Memory B cell (primary cell): ENCODE results near the gene RUNDC1.
A peak's percentile ranks its signal among the peaks of the same experiment; 100 is the strongest.
"Not testable (repeated sequence)": the region's sequence is repeated elsewhere in the genome, so short reads cannot be mapped to it uniquely, and the experiment has no call there.

Source experiments
- ATAC-seq: fragments of 150-1000 bp; cut with Tn5 transposase; 2 replicates; pipeline ENCODE4 v1.10.0; 2021; ENCODE audit warnings: low read depth, mild to moderate bottlenecking, moderate library complexity
- DNase-seq, 2 donors: peaks; one replicate each; pipeline ENCODE4 v3.0.0; 2022; ENCODE audit warnings: low spot score in 2 of 2
- H3K27ac Mint-ChIP-seq: one replicate; pipeline ENCODE4 v1.8.0; 2022; ENCODE audit warnings: mild to moderate bottlenecking, moderate library complexity, mixed read lengths
- H3K27me3 Mint-ChIP-seq: one replicate; pipeline ENCODE4 v1.8.0; 2022; ENCODE audit warnings: mixed read lengths
- H3K36me3 Mint-ChIP-seq: one replicate; pipeline ENCODE4 v1.8.0; 2022; ENCODE audit warnings: mild to moderate bottlenecking, mixed read lengths
- H3K4me1 Mint-ChIP-seq: one replicate; pipeline ENCODE4 v1.8.0; 2022; ENCODE audit warnings: mixed read lengths
- H3K4me3 Mint-ChIP-seq: one replicate; pipeline ENCODE4 v1.8.0; 2022; ENCODE audit warnings: mild to moderate bottlenecking, moderate library complexity, mixed read lengths
- H3K9me3 Mint-ChIP-seq: one replicate; pipeline ENCODE4 v1.8.0; 2022; ENCODE audit warnings: mixed read lengths

Gene RUNDC1

DNA sequence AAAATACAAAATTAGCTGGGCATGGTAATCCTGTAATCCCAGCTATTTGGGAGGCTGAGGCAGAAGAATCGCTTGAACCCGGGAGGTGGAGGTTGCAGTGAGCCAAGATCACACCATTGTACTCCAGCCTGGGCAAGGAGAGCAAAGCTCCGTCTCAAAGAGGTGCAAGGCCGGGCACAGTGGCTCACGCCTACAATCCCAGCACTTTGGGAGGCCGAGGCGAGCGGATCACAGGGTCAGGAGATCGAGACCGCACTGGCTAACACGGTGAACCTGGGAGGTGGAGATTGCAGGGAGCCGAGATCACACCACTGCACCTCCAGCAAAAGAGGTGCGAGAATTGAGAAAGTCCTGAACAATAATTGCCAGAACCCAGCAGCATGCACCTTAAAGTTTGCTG lies 20.5 kb downstream of the RUNDC1 start:
- H3K4me3 Mint-ChIP-seq, DNase-seq, ATAC-seq, H3K9me3 Mint-ChIP-seq, H3K27me3 Mint-ChIP-seq: not testable (repeated sequence)
- H3K27ac Mint-ChIP-seq: peak overlapping the region; percentile 50
- peaks cover 16% of the 10 kb centered on the region for H3K4me1 Mint-ChIP-seq
- peaks cover 14% of the 10 kb centered on the region for H3K36me3 Mint-ChIP-seq

DNA sequence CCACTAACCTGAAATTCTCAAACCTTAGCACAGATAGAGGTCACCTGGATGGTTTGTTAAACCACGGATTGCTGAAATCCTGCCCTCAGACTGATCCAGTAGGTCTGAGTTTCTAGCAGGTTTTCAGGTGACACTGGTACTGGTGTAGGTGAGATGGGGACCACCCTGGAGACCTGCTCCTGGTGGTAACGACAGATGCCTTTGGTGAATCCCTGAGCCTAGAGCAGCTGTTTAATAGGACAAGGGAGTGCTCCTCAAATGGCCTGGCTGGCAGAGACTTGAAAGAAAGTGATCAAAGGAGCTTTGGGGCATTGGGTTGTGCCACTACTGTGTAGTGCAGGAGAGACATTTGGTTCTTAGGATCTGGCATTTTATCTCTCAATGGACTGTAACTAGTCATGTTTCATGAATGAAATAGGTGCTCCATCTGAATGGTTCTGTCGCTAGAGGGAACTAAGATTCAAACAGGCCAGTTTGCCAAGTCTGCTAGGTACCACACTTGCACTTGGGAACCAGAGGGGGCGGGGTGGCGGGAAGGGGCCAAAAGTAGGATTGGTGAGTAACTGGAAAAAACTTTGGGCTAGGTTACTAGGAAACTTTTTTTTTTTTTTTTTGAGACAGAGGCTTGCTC lies 23.3 kb downstream of the RUNDC1 start:
- Mint-ChIP-seq H3K9me3 (no peaks in the 10 kb centered on the region), H3K27ac (no peak overlapping the region), H3K4me3 (no peak overlapping the region), H3K4me1 (peaks cover 13% of the 10 kb centered on the region), H3K27me3 (no peaks in the 10 kb centered on the region), H3K36me3 (peaks cover 14% of the 10 kb centered on the region)
- ATAC-seq (no peak), DNase-seq (no peak)

DNA sequence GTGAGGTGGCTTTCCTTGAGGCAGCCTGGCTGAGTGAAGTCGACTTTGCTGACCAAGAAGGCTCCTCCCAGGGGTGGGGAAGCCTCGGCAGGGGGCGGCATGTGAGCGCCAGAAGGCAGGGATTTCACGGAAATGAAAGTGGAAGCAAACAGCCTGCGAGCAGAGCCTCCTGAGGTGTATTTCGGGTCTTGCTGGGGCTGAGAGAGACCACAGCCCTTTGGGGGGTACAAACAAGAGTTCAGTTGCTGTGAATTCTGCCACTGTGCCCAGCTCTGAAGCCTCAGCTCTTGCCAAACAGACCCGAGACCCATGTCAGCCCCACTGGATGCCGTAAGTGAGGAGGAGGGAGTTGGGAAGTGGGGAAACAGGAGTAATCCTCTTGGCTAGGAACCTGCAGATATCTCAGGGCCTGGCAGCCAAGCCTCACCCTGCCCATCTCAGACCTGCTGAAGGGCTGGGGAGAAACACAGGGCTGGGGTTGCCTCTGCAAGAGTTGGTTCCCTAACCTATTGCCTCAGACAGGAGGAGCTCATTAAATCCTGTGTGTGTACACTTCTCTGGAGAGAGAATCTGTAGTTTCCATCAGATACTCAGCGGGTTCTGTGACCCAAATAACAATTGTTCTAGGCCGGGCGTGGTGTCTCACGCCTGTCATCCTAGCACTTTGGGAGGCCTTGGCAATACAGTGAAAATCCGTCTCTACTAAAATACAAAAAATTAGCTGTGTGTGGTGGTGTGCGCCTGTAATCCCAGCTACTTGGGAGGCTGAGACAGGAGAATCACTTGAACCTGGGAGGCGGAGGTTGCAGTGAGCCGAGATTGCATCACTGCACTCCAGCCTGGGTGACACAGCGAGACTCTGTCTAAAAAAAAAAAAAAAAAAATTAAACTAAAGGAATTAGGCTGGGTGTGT lies 26.5 kb downstream of the RUNDC1 start, which contains the start of gene IFI35:
Gene IFI35, plus strand, starts transcription at position 146 of the 913 bp plus-strand sequence. Its CDS starts 164 bp downstream, at position 310.
- peak; percentile 100 for ATAC-seq
- Mint-ChIP-seq H3K36me3 (peaks cover 6% of the 10 kb centered on the region), H3K27me3 (no peaks in the 10 kb centered on the region), H3K4me1 (peaks cover 7% of the 10 kb centered on the region), H3K27ac (peak within 1 kb of the TSS; percentile 92), H3K4me3 (peak within 1 kb of the TSS; percentile 99), H3K9me3 (no peaks in the 10 kb centered on the region)
- peak; percentile 72 to 83 for DNase-seq

DNA sequence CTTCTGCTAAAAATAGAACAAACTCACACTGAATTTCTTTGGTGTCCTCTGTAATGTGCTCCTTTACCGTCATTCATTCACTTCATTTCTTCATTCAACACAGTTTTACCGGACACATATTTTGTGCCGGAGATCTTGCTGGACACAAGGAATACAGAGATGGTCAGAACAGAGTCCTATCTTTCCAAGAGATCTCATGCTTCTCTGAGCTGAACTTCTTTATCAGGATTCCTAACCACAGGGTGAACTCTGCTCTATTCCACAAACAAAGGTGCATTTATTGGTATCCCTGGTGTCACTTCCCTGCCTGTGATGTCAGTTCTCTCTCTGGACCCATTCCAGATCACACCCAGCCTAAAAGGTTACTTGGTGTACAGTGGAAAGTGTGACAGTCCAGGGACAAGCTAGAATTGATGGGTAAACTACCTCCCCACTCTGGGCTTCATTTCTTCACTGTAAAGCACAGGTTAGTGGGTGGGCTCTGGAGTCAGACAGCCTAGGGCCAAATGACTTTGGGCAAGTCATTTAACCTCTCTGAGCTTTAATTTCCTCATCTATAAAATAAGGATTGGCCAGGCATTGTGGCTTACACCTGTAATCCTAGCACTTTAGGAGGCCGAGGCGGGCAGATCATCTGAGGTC lies 30.4 kb downstream of the RUNDC1 start:
- no peak overlapping the region for H3K4me3 Mint-ChIP-seq
- H3K9me3 Mint-ChIP-seq: no peaks in the 10 kb centered on the region
- ATAC-seq (no peak), DNase-seq (no peak)
- H3K36me3 Mint-ChIP-seq: peaks cover 14% of the 10 kb centered on the region
- peak overlapping the region; percentile 31 for H3K27ac Mint-ChIP-seq
- H3K27me3 Mint-ChIP-seq: no peaks in the 10 kb centered on the region
- peaks cover 7% of the 10 kb centered on the region for H3K4me1 Mint-ChIP-seq

DNA sequence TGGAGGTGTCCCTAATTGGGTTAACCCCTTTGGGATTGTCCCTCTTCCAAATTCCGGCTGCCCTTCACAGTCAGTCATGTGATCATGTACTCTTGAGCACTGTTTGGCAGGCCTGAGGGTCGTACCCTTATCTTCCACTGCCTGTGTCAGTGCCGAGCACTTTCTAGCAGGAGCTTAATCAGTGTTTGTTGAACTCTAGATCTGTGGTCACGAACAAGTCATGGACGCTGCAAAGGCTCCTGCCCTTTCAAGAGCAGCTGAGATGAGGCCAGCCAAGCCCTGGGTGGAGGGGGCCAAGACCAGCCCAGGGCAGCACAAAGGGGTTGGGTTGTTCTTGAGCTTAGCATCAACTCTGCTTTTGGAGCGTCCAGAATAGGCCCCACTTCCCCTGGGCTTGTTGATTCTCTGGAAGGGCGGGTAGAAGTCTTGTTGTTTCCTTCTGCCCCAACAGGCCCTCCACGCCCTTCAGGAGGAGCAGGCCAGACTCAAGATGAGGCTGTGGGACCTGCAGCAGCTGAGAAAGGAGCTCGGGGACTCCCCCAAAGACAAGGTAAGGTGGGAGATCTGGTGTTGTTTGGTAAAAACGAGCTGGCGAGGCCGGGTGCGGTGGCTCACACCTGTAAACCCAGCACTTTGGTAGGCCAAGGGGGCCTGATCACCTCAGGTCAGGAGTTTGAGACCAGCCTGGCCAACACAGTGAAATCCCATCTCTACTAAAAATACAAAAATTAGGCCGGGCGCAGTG lies 31.5 kb downstream of the RUNDC1 start:
- ATAC-seq: no peak
- no peak overlapping the region for H3K4me3 Mint-ChIP-seq
- H3K4me1 Mint-ChIP-seq: peaks cover 5% of the 10 kb centered on the region
- peak overlapping the region; percentile 47 for H3K27ac Mint-ChIP-seq
- H3K36me3 Mint-ChIP-seq: peaks cover 16% of the 10 kb centered on the region
- no peaks in the 10 kb centered on the region for H3K9me3 Mint-ChIP-seq
- DNase-seq: no peak
- no peaks in the 10 kb centered on the region for H3K27me3 Mint-ChIP-seq

DNA sequence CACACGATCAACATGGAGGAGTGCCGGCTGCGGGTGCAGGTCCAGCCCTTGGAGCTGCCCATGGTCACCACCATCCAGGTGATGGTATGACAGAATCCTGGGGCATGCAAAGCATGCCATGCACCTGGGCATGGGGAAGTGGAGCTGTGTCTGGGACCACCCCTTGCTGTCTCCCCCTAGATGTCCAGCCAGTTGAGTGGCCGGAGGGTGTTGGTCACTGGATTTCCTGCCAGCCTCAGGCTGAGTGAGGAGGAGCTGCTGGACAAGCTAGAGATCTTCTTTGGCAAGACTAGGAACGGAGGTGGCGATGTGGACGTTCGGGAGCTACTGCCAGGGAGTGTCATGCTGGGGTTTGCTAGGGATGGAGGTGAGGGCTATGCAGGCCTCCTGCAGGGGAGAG lies 32.9 kb downstream of the RUNDC1 start:
- ATAC-seq (no peak), DNase-seq (no peak)
- peak overlapping the region; percentile 9 for H3K27ac Mint-ChIP-seq
- H3K4me1 Mint-ChIP-seq: peaks cover 7% of the 10 kb centered on the region
- no peak overlapping the region for H3K4me3 Mint-ChIP-seq
- peaks cover 16% of the 10 kb centered on the region for H3K36me3 Mint-ChIP-seq
- no peaks in the 10 kb centered on the region for H3K27me3 Mint-ChIP-seq
- H3K9me3 Mint-ChIP-seq: no peaks in the 10 kb centered on the region

DNA sequence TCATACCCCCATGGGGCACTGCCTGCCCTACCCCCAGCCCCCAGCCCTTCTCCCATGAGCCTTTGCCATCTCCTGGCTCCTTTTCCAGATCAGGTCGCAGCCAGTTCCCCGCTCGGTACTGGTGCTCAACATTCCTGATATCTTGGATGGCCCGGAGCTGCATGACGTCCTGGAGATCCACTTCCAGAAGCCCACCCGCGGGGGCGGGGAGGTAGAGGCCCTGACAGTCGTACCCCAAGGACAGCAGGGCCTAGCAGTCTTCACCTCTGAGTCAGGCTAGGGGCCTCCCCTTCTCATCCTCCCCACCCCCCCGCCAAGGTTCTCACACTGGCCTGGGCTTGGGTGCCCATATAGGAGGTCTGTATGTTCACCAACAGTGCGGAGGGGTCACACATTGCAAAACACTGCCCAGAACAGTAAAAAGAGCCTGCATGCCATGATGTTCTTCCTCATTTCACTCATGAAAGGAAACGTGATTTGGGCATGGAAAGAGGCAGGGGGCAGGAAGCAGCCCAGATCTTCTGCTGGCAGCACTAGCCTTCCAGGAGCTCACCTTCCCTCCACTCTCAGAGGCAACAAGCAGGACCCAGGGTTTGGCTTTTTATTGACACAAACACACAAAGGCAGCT lies 33.8 kb downstream of the RUNDC1 start:
- no peaks in the 10 kb centered on the region for H3K9me3 Mint-ChIP-seq
- no peak overlapping the region for H3K4me3 Mint-ChIP-seq
- H3K4me1 Mint-ChIP-seq: peaks cover 7% of the 10 kb centered on the region
- DNase-seq (no peak), ATAC-seq (no peak)
- H3K36me3 Mint-ChIP-seq: peaks cover 16% of the 10 kb centered on the region
- no peaks in the 10 kb centered on the region for H3K27me3 Mint-ChIP-seq
- peak overlapping the region; percentile 28 for H3K27ac Mint-ChIP-seq

DNA sequence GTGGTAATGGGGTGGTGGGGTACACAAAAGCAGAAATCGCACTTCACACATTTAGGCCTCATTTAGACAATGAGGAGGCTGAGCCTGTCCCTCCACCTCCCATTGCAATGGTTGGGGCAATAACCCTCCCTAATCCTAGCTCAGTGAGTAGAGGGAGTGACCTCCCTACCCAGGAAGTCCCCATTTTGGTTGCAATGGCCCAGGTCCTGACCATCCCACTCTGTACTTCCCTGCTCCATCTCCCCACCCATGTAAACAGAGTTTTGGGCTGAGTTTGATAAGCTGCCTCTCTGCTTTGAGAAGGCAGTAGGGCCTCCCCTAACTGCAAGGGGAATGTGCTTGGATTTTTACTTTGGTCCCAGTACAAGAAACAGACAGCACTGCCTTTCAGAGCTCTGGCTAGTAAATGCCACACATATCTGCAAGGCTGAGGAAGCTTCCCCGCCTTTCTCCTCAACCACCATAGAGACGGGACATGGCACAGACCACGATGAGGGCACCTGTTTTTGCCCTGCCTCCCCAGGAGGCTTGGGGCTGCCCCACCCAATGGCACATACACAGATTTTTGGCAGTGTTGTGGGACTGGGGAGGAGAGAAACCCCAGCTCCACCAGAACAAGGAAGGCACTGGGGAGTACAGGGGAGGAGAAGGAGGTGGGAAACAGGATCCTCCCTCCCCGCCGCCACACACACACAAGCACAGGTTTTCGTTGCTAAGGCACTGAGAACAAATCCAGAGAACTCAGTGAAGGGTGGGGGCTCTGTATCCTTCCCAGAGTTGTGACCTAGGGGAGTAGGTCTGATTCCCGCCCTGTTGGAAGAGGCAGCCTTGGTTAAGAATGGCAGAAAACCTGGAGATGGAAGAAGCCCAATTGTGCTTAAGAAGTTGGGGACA lies 34.5 kb downstream of the RUNDC1 start:
- ATAC-seq: no peak
- Mint-ChIP-seq H3K4me3 (no peak overlapping the region), H3K27me3 (no peaks in the 10 kb centered on the region), H3K4me1 (peaks cover 14% of the 10 kb centered on the region), H3K27ac (peak overlapping the region; percentile 28), H3K9me3 (no peaks in the 10 kb centered on the region), H3K36me3 (peaks cover 16% of the 10 kb centered on the region)
- DNase-seq: no peak

DNA sequence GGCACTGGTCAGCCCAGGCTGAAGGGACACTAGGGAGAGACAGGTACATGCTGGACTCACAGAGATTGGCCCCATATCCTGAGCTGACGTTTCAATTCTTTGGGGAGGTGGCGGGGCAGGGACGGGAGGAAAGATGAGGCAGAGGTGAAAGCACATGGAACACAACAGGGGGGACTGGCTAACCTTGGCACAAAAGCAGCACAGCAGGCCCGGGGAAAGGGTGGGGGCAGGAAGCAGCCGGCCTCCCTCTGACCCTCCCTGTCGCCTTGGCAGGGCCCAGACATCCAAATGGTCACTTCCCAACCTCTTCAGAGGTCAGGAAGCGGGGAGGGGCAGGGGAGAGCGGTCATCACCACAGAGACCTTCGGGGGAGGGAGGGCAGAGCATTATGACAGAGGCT lies 35.2 kb downstream of the RUNDC1 start:
- H3K4me1 Mint-ChIP-seq: peaks cover 13% of the 10 kb centered on the region
- no peak for DNase-seq
- H3K27me3 Mint-ChIP-seq: no peaks in the 10 kb centered on the region
- peaks cover 16% of the 10 kb centered on the region for H3K36me3 Mint-ChIP-seq
- no peak overlapping the region for H3K4me3 Mint-ChIP-seq
- ATAC-seq: no peak
- no peaks in the 10 kb centered on the region for H3K9me3 Mint-ChIP-seq
- H3K27ac Mint-ChIP-seq: peak overlapping the region; percentile 28

DNA sequence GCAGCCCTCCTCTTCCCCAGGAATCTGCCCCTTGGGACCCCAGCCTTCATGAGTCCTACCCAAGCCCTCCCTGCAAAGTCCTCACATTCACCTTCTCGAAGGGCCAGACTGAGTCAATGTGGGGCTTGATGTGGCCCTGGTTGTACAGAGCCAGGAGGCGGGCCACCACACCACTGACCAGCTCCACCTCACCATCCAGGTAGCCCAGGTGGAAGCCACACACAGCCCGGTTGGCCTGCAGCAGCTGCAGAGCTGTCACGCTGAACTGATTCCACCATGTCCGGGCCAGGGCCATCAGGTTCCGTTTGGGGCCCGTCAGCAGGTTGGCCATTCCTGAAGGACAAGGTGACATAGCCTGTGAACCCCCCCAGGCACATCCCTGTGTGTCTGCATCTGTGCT lies 35.9 kb downstream of the RUNDC1 start:
- H3K36me3 Mint-ChIP-seq: peaks cover 16% of the 10 kb centered on the region
- no peak overlapping the region for H3K27ac Mint-ChIP-seq
- no peaks in the 10 kb centered on the region for H3K9me3 Mint-ChIP-seq
- no peak overlapping the region for H3K4me3 Mint-ChIP-seq
- ATAC-seq (no peak), DNase-seq (no peak)
- no peaks in the 10 kb centered on the region for H3K27me3 Mint-ChIP-seq
- peaks cover 17% of the 10 kb centered on the region for H3K4me1 Mint-ChIP-seq

DNA sequence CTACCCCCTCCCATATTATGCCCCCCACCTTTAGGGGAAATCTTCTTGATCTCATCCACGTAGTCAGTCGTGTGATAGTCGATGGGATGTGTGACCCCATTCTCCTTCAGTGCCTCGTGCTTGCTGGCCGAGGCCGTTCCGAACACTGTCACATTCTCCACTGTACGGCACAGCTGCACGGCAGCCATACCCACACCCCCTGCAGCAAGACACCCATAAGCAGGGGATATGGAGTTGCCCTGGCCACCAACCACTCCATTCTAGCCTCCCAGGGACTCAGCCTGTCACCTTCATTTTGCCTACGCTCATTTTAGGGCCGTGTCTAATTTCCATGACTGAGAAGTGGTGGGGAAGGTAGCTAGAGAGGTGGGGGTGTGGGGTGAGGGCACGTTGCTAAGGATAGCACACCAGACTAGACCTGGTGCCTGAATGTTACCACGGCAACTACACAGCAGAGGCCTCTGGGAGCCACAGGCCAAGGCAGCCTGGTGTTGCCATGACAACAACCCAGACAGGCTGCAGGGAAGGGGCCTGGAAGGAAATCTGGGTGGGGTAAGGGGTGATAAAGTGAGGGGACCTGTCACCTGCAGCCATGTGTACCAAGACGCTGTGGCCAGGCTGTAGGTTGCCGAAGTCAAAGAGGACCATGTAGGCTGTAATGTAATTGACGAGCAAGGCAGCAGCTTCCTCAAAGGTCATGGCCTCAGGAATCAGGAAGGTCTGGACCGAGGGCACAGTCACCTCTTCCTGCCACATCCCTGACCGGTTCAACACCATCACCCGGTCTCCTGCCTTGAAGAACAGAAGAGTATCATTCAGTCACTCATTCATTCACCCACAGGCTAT lies 37.9 kb downstream of the RUNDC1 start:
- peaks cover 11% of the 10 kb centered on the region for H3K36me3 Mint-ChIP-seq

DNA sequence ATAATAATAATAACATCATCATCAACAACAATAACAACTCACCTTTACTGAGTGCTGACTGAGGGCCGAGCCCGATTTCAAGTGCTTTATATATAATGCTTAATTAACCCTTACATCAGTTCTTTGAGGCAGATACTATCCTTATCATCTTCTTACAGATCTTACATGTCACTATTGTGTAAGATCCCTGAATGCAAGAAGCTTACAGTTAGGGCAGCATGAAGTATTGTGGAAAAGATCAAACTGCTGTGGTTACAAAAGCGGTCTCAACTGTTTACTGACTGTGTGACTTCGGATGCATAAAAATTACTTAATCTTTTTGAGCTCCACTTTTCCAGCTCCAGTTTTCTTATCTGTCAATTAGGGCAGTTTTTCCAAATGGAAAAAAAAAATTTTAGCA lies 38.6 kb downstream of the RUNDC1 start:
- no peak overlapping the region for H3K27ac Mint-ChIP-seq

More for the DNA sequence above, 37.9 kb downstream of the RUNDC1 start:
- H3K27me3 Mint-ChIP-seq: no peaks in the 10 kb centered on the region
- peak overlapping the region; percentile 0 for H3K27ac Mint-ChIP-seq
- ATAC-seq (peak; percentile 11), DNase-seq (no peak)
- no peaks in the 10 kb centered on the region for H3K9me3 Mint-ChIP-seq
- H3K4me3 Mint-ChIP-seq: no peak overlapping the region
- H3K4me1 Mint-ChIP-seq: peaks cover 17% of the 10 kb centered on the region

More for the DNA sequence above, 38.6 kb downstream of the RUNDC1 start:
- ATAC-seq: no peak
- Mint-ChIP-seq H3K9me3 (no peaks in the 10 kb centered on the region), H3K4me1 (peaks cover 17% of the 10 kb centered on the region), H3K36me3 (peaks cover 8% of the 10 kb centered on the region), H3K4me3 (no peak overlapping the region), H3K27me3 (no peaks in the 10 kb centered on the region)
- no peak for DNase-seq
